ENCODE results near the gene NFKBIB.

Gene NFKBIB

GRCh38 chr19:38890686-38891085 is 9.1 kb upstream of the NFKBIB start:
- Histone ChIP-seq H3K36me3 (peaks cover 67% of the 10 kb centered on the region), H3K27me3 (no peaks in the 10 kb centered on the region), H3K4me1 (ENCODE audit: control insufficient read depth in 1 of 2, insufficient read depth in 1 of 2, low read depth in 1 of 2, low read length in 1 of 2) (no peaks in the 10 kb centered on the region), H3K9me3 (no peaks in the 10 kb centered on the region), H3K27ac (no peak overlapping the region), H3K4me3 (ENCODE audit: low read depth in 1 of 2, low read length in 1 of 2) (no peak overlapping the region)
- no peak for TF ChIP-seq CTCF (IDR thresholded peaks at IDR 0.05)

GRCh38 chr19:38891771-38892170 is 8.0 kb upstream of the NFKBIB start:
- Histone ChIP-seq H3K27me3 (no peaks in the 10 kb centered on the region), H3K27ac (no peak overlapping the region), H3K4me3 (ENCODE audit: low read depth in 1 of 2, low read length in 1 of 2) (no peak overlapping the region), H3K9me3 (no peaks in the 10 kb centered on the region), H3K4me1 (ENCODE audit: control insufficient read depth in 1 of 2, insufficient read depth in 1 of 2, low read depth in 1 of 2, low read length in 1 of 2) (no peaks in the 10 kb centered on the region), H3K36me3 (peaks cover 62% of the 10 kb centered on the region)
- TF ChIP-seq CTCF (IDR thresholded peaks at IDR 0.05): no peak

- H3K36me3 ChIP-seq: peaks cover 58% of the 10 kb centered on the region
- TF ChIP-seq CTCF (IDR thresholded peaks at IDR 0.05): no peak
- no peaks in the 10 kb centered on the region for H3K27me3 ChIP-seq
- no peak overlapping the region for H3K27ac ChIP-seq
- H3K9me3 ChIP-seq: no peaks in the 10 kb centered on the region
- no peaks in the 10 kb centered on the region for H3K4me1 ChIP-seq (ENCODE audit: control insufficient read depth in 1 of 2, insufficient read depth in 1 of 2, low read depth in 1 of 2, low read length in 1 of 2)
- no peak overlapping the region for H3K4me3 ChIP-seq (ENCODE audit: low read depth in 1 of 2, low read length in 1 of 2)
Observed at GRCh38 chr19:38892841-38893240, 6.9 kb upstream of the NFKBIB start.

- Histone ChIP-seq H3K27ac (no peak overlapping the region), H3K9me3 (no peaks in the 10 kb centered on the region), H3K4me1 (ENCODE audit: control insufficient read depth in 1 of 2, insufficient read depth in 1 of 2, low read depth in 1 of 2, low read length in 1 of 2) (peaks cover 0 to 5% of the 10 kb centered on the region in 2 experiments), H3K4me3 (ENCODE audit: low read depth in 1 of 2, low read length in 1 of 2) (no peak overlapping the region), H3K36me3 (peaks cover 53% of the 10 kb centered on the region), H3K27me3 (no peaks in the 10 kb centered on the region)
- TF ChIP-seq CTCF (IDR thresholded peaks at IDR 0.05): no peak
Observed at GRCh38 chr19:38893341-38893771, 6.4 kb upstream of the NFKBIB start.

GRCh38 chr19:38894968-38895367 is 4.8 kb upstream of the NFKBIB start:
- Histone ChIP-seq H3K27me3 (no peaks in the 10 kb centered on the region), H3K4me3 (ENCODE audit: low read depth in 1 of 2, low read length in 1 of 2) (no peak overlapping the region), H3K27ac (no peak overlapping the region), H3K9me3 (no peaks in the 10 kb centered on the region), H3K36me3 (peaks cover 37% of the 10 kb centered on the region), H3K4me1 (ENCODE audit: control insufficient read depth in 1 of 2, insufficient read depth in 1 of 2, low read depth in 1 of 2, low read length in 1 of 2) (peaks cover 10 to 13% of the 10 kb centered on the region in 2 experiments)
- no peak for TF ChIP-seq CTCF (IDR thresholded peaks at IDR 0.05)

Measured in neutrophil (primary cell).